H1 (cell line): ENCODE results near the gene PTEN. TPM values are rescaled to one million over a fixed set of nuclear protein-coding genes. Genes with fewer than 3 reads are reported as not detected.

ENCODE experiments used
- CTCF ChIA-PET: fragments of 300-600 bp; sonication (Branson Sonifier 250); formaldehyde crosslinking; loops from one replicate; lab custom pipeline; 2021; ENCODE audit not compliant: partially characterized antibody; lab: Charles Lee
- POLR2A ChIA-PET: fragments of 300-600 bp; sonication (Branson Sonifier 250); formaldehyde crosslinking; loops from one replicate; lab custom pipeline; 2021; ENCODE audit warnings: inconsistent platforms; ENCODE audit not compliant: partially characterized antibody; lab: Charles Lee
- DNase-seq, 2 experiments: peaks; one replicate each; pipeline versions ENCODE4 v3.0.0 to v3.0.0-alpha.2; 2010 to 2022; ENCODE audit warnings: low spot score in 2 of 2, low read depth in 1 of 2, mixed read lengths in 1 of 2
- FAIRE-seq: peaks from 2 replicates; lab custom pipeline; 2011; peaks lifted over from hg19 to GRCh38; lab: Jason Lieb, UNC
- H2AFZ ChIP-seq: 2 replicates; pipeline ENCODE4 v1.8.1; 2012; ENCODE audit warnings: low read length, inconsistent platforms
- H2AK5ac ChIP-seq: 2 replicates; pipeline ENCODE4 v1.6.1; 2013; ENCODE audit warnings: low read depth, low read length
- H2BK120ac ChIP-seq: replicated peaks from 2 replicates; pipeline ENCODE3; 2013; ENCODE audit warnings: low read depth, low read length, inconsistent platforms
- H2BK12ac ChIP-seq: 2 replicates; pipeline ENCODE4 v1.6.1; 2013; ENCODE audit warnings: low read depth, low read length
- H2BK15ac ChIP-seq: 2 replicates; pipeline ENCODE4 v1.6.1; 2013; ENCODE audit warnings: low read length
- H2BK20ac ChIP-seq: 2 replicates; pipeline ENCODE4 v1.6.1; 2013; ENCODE audit warnings: low read length
- H2BK5ac ChIP-seq: 2 replicates; pipeline ENCODE4 v1.6.1; 2013; ENCODE audit warnings: low read depth, low read length
- H3K14ac ChIP-seq: 2 replicates; pipeline ENCODE4 v1.6.1; 2013; ENCODE audit warnings: inconsistent platforms; ENCODE audit not compliant: insufficient read length
- H3K18ac ChIP-seq: 2 replicates; pipeline ENCODE4 v1.6.1; 2013; ENCODE audit warnings: low read length; ENCODE audit errors: extremely low read depth
- H3K23ac ChIP-seq: 2 replicates; pipeline ENCODE4 v1.6.1; 2013; ENCODE audit warnings: inconsistent platforms; ENCODE audit not compliant: insufficient read length
- H3K23me2 ChIP-seq: 2 replicates; pipeline ENCODE4 v1.6.1; 2013; ENCODE audit warnings: low read depth, low read length
- H3K27ac ChIP-seq: 2 replicates; pipeline ENCODE4 v1.6.1; 2011; ENCODE audit warnings: low read depth, low read length, inconsistent platforms
- H3K27me3 ChIP-seq, 4 experiments: replicated peaks in 1 of 4; 1 replicate in 1 of 4; 2 replicates in 3 of 4; pipeline versions ENCODE4 v1.6.1 to v1.8.1; 2011 to 2013; ENCODE audit warnings: low read length in 3 of 4, mild to moderate bottlenecking in 3 of 4, inconsistent platforms in 2 of 4, mixed read lengths in 2 of 4, moderate library complexity in 1 of 4; ENCODE audit not compliant: control insufficient read depth in 3 of 4, insufficient read depth in 3 of 4; ENCODE audit errors: extremely low read depth in 1 of 4
- H3K36me3 ChIP-seq, 4 experiments: 2 replicates each; pipeline versions ENCODE4 v1.6.1 to v1.8.1; 2011 to 2013; ENCODE audit warnings: mild to moderate bottlenecking in 4 of 4, low read length in 3 of 4, moderate library complexity in 2 of 4, control low read depth in 1 of 4, inconsistent platforms in 1 of 4; ENCODE audit not compliant: insufficient read depth in 4 of 4, control insufficient read depth in 2 of 4
- H3K4ac ChIP-seq: replicated peaks from 2 replicates; pipeline ENCODE3; 2013; ENCODE audit warnings: low read length, low read depth, mixed read lengths, inconsistent platforms; ENCODE audit not compliant: insufficient read length
- H3K4me1 ChIP-seq, 4 experiments: replicated peaks in 1 of 4; 1 replicate in 1 of 4; 2 replicates in 3 of 4; pipeline versions ENCODE4 v1.6.1 to v1.8.1; 2011 to 2013; ENCODE audit warnings: low read length in 3 of 4, inconsistent platforms in 2 of 4, mixed read lengths in 1 of 4; ENCODE audit not compliant: insufficient read depth in 4 of 4, control insufficient read depth in 3 of 4
- H3K4me2 ChIP-seq, 2 experiments: 2 replicates each; pipeline versions ENCODE4 v1.6.1 to v1.8.1; 2011 to 2013; ENCODE audit warnings: low read depth in 2 of 2, low read length in 2 of 2, control low read depth in 1 of 2, inconsistent platforms in 1 of 2, mild to moderate bottlenecking in 1 of 2; ENCODE audit not compliant: insufficient read depth in 1 of 2
- H3K4me3 ChIP-seq, 4 experiments: fragments of 200-600, 300-600 bp in 1 of 4; sonication (generic), shearing (Covaris generic), sonication (Bioruptor Twin) in 1 of 4; 2 replicates each; pipeline versions ENCODE4 v1.5.1 to v1.8.1; 2011 to 2016; ENCODE audit warnings: low read length in 4 of 4, low read depth in 3 of 4, control low read depth in 2 of 4, inconsistent platforms in 2 of 4, mild to moderate bottlenecking in 2 of 4, mixed read lengths in 1 of 4, moderate library complexity in 1 of 4; ENCODE audit not compliant: insufficient read depth in 2 of 4; ENCODE audit errors: extremely low read depth in 1 of 4
- H3K56ac ChIP-seq: replicated peaks from 2 replicates; pipeline ENCODE3; 2013; ENCODE audit warnings: low read depth, mild to moderate bottlenecking, mixed read lengths, low read length, inconsistent platforms; ENCODE audit not compliant: insufficient read length
- H3K79me1 ChIP-seq: 2 replicates; pipeline ENCODE4 v1.6.1; 2013; ENCODE audit warnings: low read depth, low read length, control low read depth
- H3K79me2 ChIP-seq, 2 experiments: 2 replicates each; pipeline versions ENCODE4 v1.6.1 to v1.8.1; 2012 to 2013; ENCODE audit warnings: low read length in 2 of 2, mild to moderate bottlenecking in 2 of 2, inconsistent platforms in 1 of 2; ENCODE audit not compliant: insufficient read depth in 2 of 2, control insufficient read depth in 1 of 2
- H3K9ac ChIP-seq, 4 experiments: replicated peaks in 1 of 4; 1 replicate in 1 of 4; 2 replicates in 3 of 4; pipeline versions ENCODE4 v1.6.1 to v1.8.1; 2011 to 2013; ENCODE audit warnings: low read depth in 3 of 4, low read length in 3 of 4, control low read depth in 2 of 4, mild to moderate bottlenecking in 2 of 4, moderate library complexity in 2 of 4, inconsistent platforms in 1 of 4; ENCODE audit errors: extremely low read depth in 1 of 4
- H3K9me3 ChIP-seq, 2 experiments: 2 replicates each; pipeline versions ENCODE4 v1.6.1 to v1.8.1; 2012 to 2013; ENCODE audit warnings: mild to moderate bottlenecking in 2 of 2, moderate library complexity in 2 of 2, control low read depth in 1 of 2, inconsistent platforms in 1 of 2, low read depth in 1 of 2, low read length in 1 of 2, mixed read lengths in 1 of 2; ENCODE audit not compliant: insufficient read depth in 2 of 2
- H4K20me1 ChIP-seq, 2 experiments: replicated peaks in 1 of 2; 2 replicates each; pipeline versions ENCODE3 to v1.8.1; 2011 to 2013; ENCODE audit warnings: inconsistent platforms in 2 of 2, low read length in 2 of 2, mild to moderate bottlenecking in 1 of 2; ENCODE audit not compliant: insufficient read depth in 2 of 2, control insufficient read depth in 1 of 2
- H4K5ac ChIP-seq: 2 replicates; pipeline ENCODE4 v1.6.1; 2013; ENCODE audit warnings: low read length, low read depth, mixed read lengths, inconsistent platforms; ENCODE audit not compliant: insufficient read length
- H4K8ac ChIP-seq: 2 replicates; pipeline ENCODE4 v1.8.0; 2013; ENCODE audit warnings: mild to moderate bottlenecking, moderate library complexity, low read length, inconsistent platforms; ENCODE audit not compliant: insufficient read depth; ENCODE audit errors: extremely low read depth
- H4K91ac ChIP-seq: replicated peaks from 2 replicates; pipeline ENCODE3; 2013; ENCODE audit warnings: low read length, mixed read lengths, inconsistent platforms; ENCODE audit not compliant: insufficient read length
- BRCA1 ChIP-seq: IDR thresholded peaks from 2 replicates; pipeline ENCODE4 v1.6.1; 2012; ENCODE audit warnings: low read depth, low read length, improper control_type of control experiment
- CTBP2 ChIP-seq: IDR thresholded peaks from 2 replicates; pipeline ENCODE4 v1.7.0; 2011; ENCODE audit warnings: borderline replicate concordance, mild to moderate bottlenecking, moderate library complexity, mixed read lengths, low read length; ENCODE audit not compliant: insufficient read depth, insufficient read length
- GTF2F1 ChIP-seq: IDR thresholded peaks from 2 replicates; pipeline ENCODE4 v1.6.1; 2012; ENCODE audit warnings: low read depth, low read length, improper control_type of control experiment, borderline replicate concordance
- HDAC6 ChIP-seq: IDR thresholded peaks from one replicate; pipeline ENCODE4 v1.7.1; 2012; ENCODE audit warnings: low read depth, mild to moderate bottlenecking, inconsistent platforms, low read length, moderate library complexity
- SUZ12 ChIP-seq: fragments of 200-600 bp; sonication (generic); IDR thresholded peaks from 2 replicates; pipeline ENCODE4 v1.6.1; 2012; ENCODE audit warnings: mild to moderate bottlenecking, inconsistent platforms, low read length, moderate library complexity, mixed read lengths
- TAF7 ChIP-seq: optimal IDR thresholded peaks from 2 replicates; pipeline ENCODE3; 2011; ENCODE audit warnings: low read depth, mild to moderate bottlenecking, inconsistent platforms, low read length, moderate library complexity, borderline replicate concordance
- TBP ChIP-seq: IDR thresholded peaks from 2 replicates; pipeline ENCODE4 v1.6.1; 2011; ENCODE audit warnings: low read depth, low read length, improper control_type of control experiment
- WGBS, 2 experiments: shearing (Covaris generic) in 1 of 2; methylation state at CpG; one replicate each; pipeline versions ENCODE4 v1.1.6 to v1.1.7; 2013 to 2015; ENCODE audit warnings: low lambda C conversion rate in 2 of 2, mixed read lengths in 2 of 2, inconsistent platforms in 1 of 2, low coverage in 1 of 2, missing lambda C conversion rate in 1 of 2; ENCODE audit not compliant: insufficient replicate concordance in 2 of 2, insufficient coverage in 1 of 2, insufficient read length in 1 of 2; ENCODE audit errors: extremely low coverage in 1 of 2, missing lambda C conversion rate in 1 of 2; 5-methylcytosine and 5-hydroxymethylcytosine counted together
- polyA plus RNA-seq, 7 experiments: library from polyadenylated mRNA; depleted of rRNA in 3 of 7; stranded (reverse) in 5 of 7; unstranded in 2 of 7; fragments of >200 nt in 5 of 7; fragments of 200-250 nt in 2 of 7; gene quantifications; 1 replicate in 5 of 7; 2 replicates in 1 of 7; 4 replicates in 1 of 7; pipeline versions ENCODE4 v1.2.1 to v1.2.3, GENCODE V29; 2011 to 2013; ENCODE audit warnings: missing spikeins in 2 of 7, mixed read lengths in 2 of 7
- total RNA-seq: library from RNA; stranded (reverse); fragmentation: NEBNext Ultra II Directional; extraction: Animal tissue kit (Norgen Biotek cat#: 25700); gene quantifications from 2 replicates; pipeline ENCODE4 v1.2.1, GENCODE V29; 2021

Gene PTEN
- total and polyA plus RNA-seq, 2 of the 8 experiments (the other 6 are each of a cell fraction or from before 2014, with no cell fraction given) = 6.3 to 48.7 TPM

DNA sequence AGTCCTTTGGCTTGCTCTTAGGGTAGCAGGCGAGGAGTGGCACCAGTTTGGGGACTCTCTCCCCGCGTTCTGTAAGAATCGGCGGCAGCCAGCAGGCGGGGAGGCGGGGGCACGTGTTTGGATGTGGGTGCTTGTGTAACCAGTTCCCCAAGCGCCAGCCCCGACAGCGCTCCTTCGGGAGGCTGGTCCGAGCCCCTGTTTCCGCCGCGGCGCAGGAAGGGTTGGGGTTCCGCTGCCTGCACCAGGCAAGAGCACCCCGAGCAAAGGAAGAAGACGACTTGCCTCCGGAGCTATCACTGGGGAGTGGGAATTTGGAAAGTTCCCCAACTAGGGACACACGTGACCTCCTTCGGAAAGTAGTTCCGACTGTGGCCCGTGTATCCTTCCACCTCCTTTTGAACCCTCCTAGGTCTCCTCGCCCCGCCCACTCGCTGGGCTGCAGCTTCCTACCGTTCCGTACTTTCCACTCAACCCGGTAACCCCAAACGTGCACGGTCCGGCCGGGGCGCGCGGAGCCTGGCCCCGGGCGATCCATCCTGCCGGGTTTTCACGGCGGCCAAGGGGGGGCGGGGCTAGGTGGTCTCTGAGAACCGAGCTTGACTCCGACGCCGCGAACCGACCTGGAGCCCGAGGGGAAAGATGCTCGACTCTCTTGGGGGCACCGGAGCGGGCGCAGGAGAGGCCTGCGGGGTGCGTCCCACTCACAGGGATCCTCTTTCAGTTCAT lies 1.3 kb upstream of the PTEN start:
- H3K79me1 ChIP-seq = no peaks in the 10 kb centered on the region
- peak overlapping the region; percentile 99 for H3K18ac ChIP-seq
- peak overlapping the region; percentile 60 to 97 (median 94) for H3K9ac ChIP-seq
- no peak overlapping the region for H3K23ac ChIP-seq
- no peaks in the 10 kb centered on the region for H3K27me3 ChIP-seq
- H4K8ac ChIP-seq = peak overlapping the region; percentile 93
- peak overlapping the region; percentile 93 for H4K5ac ChIP-seq
- H3K9me3 ChIP-seq = no peaks in the 10 kb centered on the region
- H2BK15ac ChIP-seq = peak overlapping the region; percentile 83; the same call in 1 of the 2 replicates
- peak overlapping the region; percentile 30 for H3K4ac ChIP-seq
- no peak overlapping the region for H3K14ac ChIP-seq
- H4K20me1 ChIP-seq = peaks cover 11 to 15% of the 10 kb centered on the region in 2 experiments
- peaks cover 18 to 30% of the 10 kb centered on the region in 2 experiments for H3K79me2 ChIP-seq
- peak overlapping the region; percentile 90 for H2BK5ac ChIP-seq
- peak; percentile 62 for FAIRE-seq
- peak; percentile 95 to 98 for DNase-seq
- H2BK12ac ChIP-seq = peak overlapping the region; percentile 85; the same call in 1 of the 2 replicates
- peak overlapping the region; percentile 89 for H3K56ac ChIP-seq
- ChIA-PET CTCF (interaction anchor here (0.7 to 3.8 kb wide), 11 partner anchors 9 to 662 kb away, joined by 3 to 19 read pairs (median 4); partner anchors contain the start of gene ATAD1), POLR2A (interaction anchor here (0.5 to 4.4 kb wide), 37 partner anchors 9 to 1020 kb away, joined by 3 to 24 read pairs (median 4); partner anchors contain the start of genes ATAD1 and RNLS)
- H2AK5ac ChIP-seq = no peak overlapping the region
- peak overlapping the region; percentile 83 to 96 (median 90) for H3K4me3 ChIP-seq
- WGBS, 2 experiments = 3% methylated on average over 48 of the region's 57 CpGs; no CpG with 5 or more reads in 1 of the 2 experiments
- no peaks in the 10 kb centered on the region; a peak in 1 of 8 replicates for H3K36me3 ChIP-seq
- H2BK120ac ChIP-seq = no peak overlapping the region
- H3K4me2 ChIP-seq = peak overlapping the region; percentile 78 to 98
- H4K91ac ChIP-seq = peak overlapping the region; percentile 33
- H2AFZ ChIP-seq = peak overlapping the region; percentile 46
- H3K27ac ChIP-seq = peak overlapping the region; percentile 92
- peaks cover 24% of the 10 kb centered on the region for H3K23me2 ChIP-seq
- peaks cover 0 to 6% (median 1%) of the 10 kb centered on the region in 4 experiments; a peak in 4 of 7 replicates for H3K4me1 ChIP-seq
- H2BK20ac ChIP-seq = no peak overlapping the region
- TF ChIP-seq TBP = peak; percentile 96
- TF ChIP-seq CTBP2 = peak; percentile 66
- TF ChIP-seq GTF2F1 = peak; percentile 76; the same call in 1 of the 2 replicates
- TF ChIP-seq SUZ12 = peak; percentile 20; the same call in 1 of the 2 replicates
- TF ChIP-seq BRCA1 = no peak; the same call in 1 of the 2 replicates
- peak; percentile 78 for TF ChIP-seq TAF7
- TF ChIP-seq HDAC6 = no peak
